Thymus (tissue), 11 donors: ENCODE results near the gene MEX3B. TPM values are rescaled to one million over a fixed set of nuclear protein-coding genes. Genes with fewer than 3 reads are reported as not detected.
"Not testable (repeated sequence)": the region's sequence is repeated elsewhere in the genome, so short reads cannot be mapped to it uniquely, and the experiment has no call there.

Experiments used
- DNase-seq, 9 donors: peaks; one replicate each; pipeline ENCODE4 v3.0.0-alpha.2; 2013; ENCODE audit warnings: low spot score in 9 of 9, low read depth in 6 of 9, missing footprints in 1 of 9
- H3K27ac ChIP-seq, 2 donors: one replicate each; pipeline ENCODE4 v1.5.1; 2013; ENCODE audit warnings: control low read depth in 1 of 2, low read depth in 1 of 2, low read length in 1 of 2, mild to moderate bottlenecking in 1 of 2, moderate library complexity in 1 of 2
- H3K27me3 ChIP-seq, 2 donors: one replicate each; pipeline ENCODE4 v1.5.1; 2013; ENCODE audit warnings: low read length in 1 of 2; ENCODE audit not compliant: control insufficient read depth in 2 of 2, insufficient read depth in 1 of 2
- H3K36me3 ChIP-seq, 2 donors: one replicate each; pipeline ENCODE4 v1.5.1; 2013; ENCODE audit warnings: low read length in 1 of 2, mild to moderate bottlenecking in 1 of 2, moderate library complexity in 1 of 2; ENCODE audit not compliant: control insufficient read depth in 2 of 2, insufficient read depth in 2 of 2
- H3K4me1 ChIP-seq, 2 donors: one replicate each; pipeline ENCODE4 v1.5.1; 2013; ENCODE audit warnings: low read length in 2 of 2; ENCODE audit not compliant: control insufficient read depth in 2 of 2, insufficient read depth in 2 of 2
- H3K4me3 ChIP-seq, 2 donors: one replicate each; pipeline ENCODE4 v1.5.1; 2013; ENCODE audit warnings: low read length in 2 of 2, control low read depth in 1 of 2, mild to moderate bottlenecking in 1 of 2
- H3K9me3 ChIP-seq, 2 donors: one replicate each; pipeline ENCODE4 v1.5.1; 2013; ENCODE audit warnings: low read length in 1 of 2, mild to moderate bottlenecking in 1 of 2; ENCODE audit not compliant: control insufficient read depth in 2 of 2, insufficient read depth in 1 of 2
- WGBS: extraction: QIAGEN DNeasy Blood & Tissue Kit; methylation state at CpG from one replicate; pipeline ENCODE4 v1.1.7; 2013; 5-methylcytosine and 5-hydroxymethylcytosine counted together
- polyA plus RNA-seq: library from polyadenylated mRNA; stranded (reverse); fragments of 200-250 nt; gene quantifications from one replicate; pipeline ENCODE4 v1.2.3, GENCODE V29; 2013
- total RNA-seq: library from RNA; stranded (reverse); fragments of 120-200 nt; gene quantifications from one replicate; pipeline ENCODE4 v1.2.4, GENCODE V29; 2013
- donor health status: healthy.

Gene MEX3B
- total and polyA plus RNA-seq, 2 donors, result 4.1 to 8.4 TPM

DNA sequence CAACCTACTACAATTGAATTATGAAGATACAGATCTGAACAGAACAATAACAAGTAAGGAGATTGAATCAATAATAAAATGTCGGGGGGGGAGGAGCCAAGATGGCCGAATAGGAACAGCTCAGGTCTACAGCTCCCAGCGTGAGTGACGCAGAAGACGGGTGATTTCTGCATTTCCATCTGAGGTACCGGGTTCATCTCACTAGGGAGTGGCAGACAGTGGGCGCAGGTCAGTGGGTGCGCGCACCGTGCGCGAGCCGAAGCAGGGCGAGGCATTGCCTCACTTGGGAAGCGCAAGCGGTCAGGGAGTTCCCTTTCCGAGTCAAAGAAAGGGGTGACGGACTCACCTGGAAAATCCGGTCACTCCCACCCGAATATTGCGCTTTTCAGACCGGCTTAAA, 50.7 kb downstream of the MEX3B start:
- H3K4me1 ChIP-seq, H3K27ac ChIP-seq, DNase-seq, H3K4me3 ChIP-seq, H3K27me3 ChIP-seq, H3K36me3 ChIP-seq, H3K9me3 ChIP-seq: not testable (repeated sequence)
- WGBS, result 94% methylated on average over 22 of the region's 22 CpGs

DNA sequence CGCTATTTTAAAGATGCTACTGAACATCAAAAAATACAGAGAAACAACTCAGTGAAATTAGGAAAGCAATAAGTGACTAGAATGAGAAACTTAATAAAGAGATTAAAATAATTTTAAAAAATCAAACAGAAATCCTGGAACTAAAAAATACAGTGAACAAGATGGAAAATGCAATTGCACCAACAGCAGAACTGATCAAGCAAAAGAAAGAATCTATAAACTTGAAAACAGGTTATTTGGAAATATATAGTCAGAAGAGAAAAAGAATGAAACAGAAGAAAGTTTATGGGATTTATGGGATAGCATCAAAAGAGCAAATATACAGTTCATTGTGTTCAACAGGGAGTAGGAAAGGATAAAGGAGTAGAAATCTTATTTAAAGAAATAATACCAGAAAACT, 53.3 kb downstream of the MEX3B start:
- no peaks in the 10 kb centered on the region for H3K27me3 ChIP-seq
- no peaks in the 10 kb centered on the region for H3K36me3 ChIP-seq
- DNase-seq, result no peak
- 96% methylated on average over 1 of the region's 1 CpG for WGBS
- H3K9me3 ChIP-seq, result peaks cover 0 to 5% of the 10 kb centered on the region in 2 donors
- no peak overlapping the region for H3K4me3 ChIP-seq
- no peaks in the 10 kb centered on the region for H3K4me1 ChIP-seq
- no peak overlapping the region for H3K27ac ChIP-seq

Other genes starting within 250 kb of the MEX3B start
- 25.5 TPM for gene EFL1, start 216.7 kb upstream of the MEX3B start, total RNA-seq
- 10.4 TPM for gene EFL1, start 216.7 kb upstream of the MEX3B start, polyA plus RNA-seq
- gene SAXO2, start 216.8 kb upstream of the MEX3B start, total RNA-seq, result 0.80 TPM
- gene SAXO2, start 216.8 kb upstream of the MEX3B start, polyA plus RNA-seq, result 6.0 TPM